Measurements from ENCODE around the gene SHISA4.

SHISA4 gene

GRCh38 chr1:201882665-201883132, 6.0 kb upstream of the SHISA4 start:
- DNase-seq (ENCODE audit: low read depth): no peak

GRCh38 chr1:201883266-201883665, 5.4 kb upstream of the SHISA4 start:
- no peak for DNase-seq (ENCODE audit: low read depth)

GRCh38 chr1:201883786-201884185, 4.9 kb upstream of the SHISA4 start:
- no peak for DNase-seq (ENCODE audit: low read depth)

GRCh38 chr1:201884425-201884824, 4.3 kb upstream of the SHISA4 start:
- no peak for DNase-seq (ENCODE audit: low read depth)

- no peak for DNase-seq (ENCODE audit: low read depth)
Measured at GRCh38 chr1:201885531-201886075, 3.1 kb upstream of the SHISA4 start.

GRCh38 chr1:201886103-201886885, 2.4 kb upstream of the SHISA4 start:
- no peak for DNase-seq (ENCODE audit: low read depth)

GRCh38 chr1:201887116-201887866, 1.4 kb upstream of the SHISA4 start:
- DNase-seq (ENCODE audit: low read depth): no peak

GRCh38 chr1:201889090-201889968, 631 bp downstream of the SHISA4 start:
- DNase-seq (ENCODE audit: low read depth): no peak

GRCh38 chr1:201890223-201890622, 1.5 kb downstream of the SHISA4 start:
- no peak for DNase-seq (ENCODE audit: low read depth)

- no peak for DNase-seq (ENCODE audit: low read depth)
Measured at GRCh38 chr1:201890806-201891450, 2.2 kb downstream of the SHISA4 start.

- no peak for DNase-seq (ENCODE audit: low read depth)
Measured at GRCh38 chr1:201891451-201892045, 2.9 kb downstream of the SHISA4 start.

- no peak for DNase-seq (ENCODE audit: low read depth)
Measured at GRCh38 chr1:201892211-201892610, 3.5 kb downstream of the SHISA4 start.

- DNase-seq (ENCODE audit: low read depth): no peak
Measured at GRCh38 chr1:201893431-201893830, 4.7 kb downstream of the SHISA4 start.

GRCh38 chr1:201894343-201895119, 5.8 kb downstream of the SHISA4 start:
- no peak for DNase-seq (ENCODE audit: low read depth)

GRCh38 chr1:201895120-201895665, 6.5 kb downstream of the SHISA4 start:
- DNase-seq (ENCODE audit: low read depth): no peak

- DNase-seq (ENCODE audit: low read depth): peak; percentile 69
Measured at GRCh38 chr1:201895913-201896807, 7.5 kb downstream of the SHISA4 start.

- DNase-seq (ENCODE audit: low read depth): no peak
Measured at GRCh38 chr1:201896951-201897391, 8.3 kb downstream of the SHISA4 start.

GRCh38 chr1:201898240-201898894, 9.7 kb downstream of the SHISA4 start:
- DNase-seq (ENCODE audit: low read depth): no peak
